ENCODE data around the gene KRTAP5-3.
A peak's percentile ranks its signal among the peaks of the same experiment; 100 is the strongest.

The KRTAP5-3 gene

GRCh38 chr11:1560002-1560648 lies 48.1 kb downstream of the KRTAP5-3 start:
- Histone ChIP-seq H3K36me3 (ENCODE audit: low read depth) (no peaks in the 10 kb centered on the region), H3K9me3 (ENCODE audit: severe bottlenecking) (no peaks in the 10 kb centered on the region), H3K4me1 (ENCODE audit: insufficient read depth, poor library complexity, severe bottlenecking) (peaks cover 22% of the 10 kb centered on the region), H3K27ac (ENCODE audit: poor library complexity, severe bottlenecking) (peak overlapping the region; percentile 80), H3K4me3 (ENCODE audit: severe bottlenecking) (no peak overlapping the region), H3K27me3 (ENCODE audit: insufficient read depth, poor library complexity, severe bottlenecking) (no peaks in the 10 kb centered on the region)
- TF ChIP-seq, protein P1, sequence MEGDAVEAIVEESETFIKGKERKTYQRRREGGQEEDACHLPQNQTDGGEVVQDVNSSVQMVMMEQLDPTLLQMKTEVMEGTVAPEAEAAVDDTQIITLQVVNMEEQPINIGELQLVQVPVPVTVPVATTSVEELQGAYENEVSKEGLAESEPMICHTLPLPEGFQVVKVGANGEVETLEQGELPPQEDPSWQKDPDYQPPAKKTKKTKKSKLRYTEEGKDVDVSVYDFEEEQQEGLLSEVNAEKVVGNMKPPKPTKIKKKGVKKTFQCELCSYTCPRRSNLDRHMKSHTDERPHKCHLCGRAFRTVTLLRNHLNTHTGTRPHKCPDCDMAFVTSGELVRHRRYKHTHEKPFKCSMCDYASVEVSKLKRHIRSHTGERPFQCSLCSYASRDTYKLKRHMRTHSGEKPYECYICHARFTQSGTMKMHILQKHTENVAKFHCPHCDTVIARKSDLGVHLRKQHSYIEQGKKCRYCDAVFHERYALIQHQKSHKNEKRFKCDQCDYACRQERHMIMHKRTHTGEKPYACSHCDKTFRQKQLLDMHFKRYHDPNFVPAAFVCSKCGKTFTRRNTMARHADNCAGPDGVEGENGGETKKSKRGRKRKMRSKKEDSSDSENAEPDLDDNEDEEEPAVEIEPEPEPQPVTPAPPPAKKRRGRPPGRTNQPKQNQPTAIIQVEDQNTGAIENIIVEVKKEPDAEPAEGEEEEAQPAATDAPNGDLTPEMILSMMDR (IDR thresholded peaks at IDR 0.05; ENCODE audit: poor library complexity, severe bottlenecking) = no peak
- ATAC-seq (ENCODE audit: low read depth) = no peak
- DNase-seq (ENCODE audit: low spot score) = peak; percentile 55

GRCh38 chr11:1559111-1559951 lies 48.9 kb downstream of the KRTAP5-3 start:
- no peaks in the 10 kb centered on the region for H3K9me3 ChIP-seq (ENCODE audit: severe bottlenecking)
- H3K27ac ChIP-seq (ENCODE audit: poor library complexity, severe bottlenecking) = peak overlapping the region; percentile 80
- DNase-seq (ENCODE audit: low spot score) (peak; percentile 92), ATAC-seq (ENCODE audit: low read depth) (peak; percentile 72)
- no peaks in the 10 kb centered on the region for H3K27me3 ChIP-seq (ENCODE audit: insufficient read depth, poor library complexity, severe bottlenecking)
- no peak overlapping the region for H3K4me3 ChIP-seq (ENCODE audit: severe bottlenecking)
- H3K36me3 ChIP-seq (ENCODE audit: low read depth) = no peaks in the 10 kb centered on the region
- peaks cover 22% of the 10 kb centered on the region for H3K4me1 ChIP-seq (ENCODE audit: insufficient read depth, poor library complexity, severe bottlenecking)
- TF ChIP-seq, protein P1 (IDR thresholded peaks at IDR 0.05; ENCODE audit: poor library complexity, severe bottlenecking) = no peak

GRCh38 chr11:1558775-1559110 lies 49.5 kb downstream of the KRTAP5-3 start:
- peak overlapping the region; percentile 80 for H3K27ac ChIP-seq (ENCODE audit: poor library complexity, severe bottlenecking)

DNA sequence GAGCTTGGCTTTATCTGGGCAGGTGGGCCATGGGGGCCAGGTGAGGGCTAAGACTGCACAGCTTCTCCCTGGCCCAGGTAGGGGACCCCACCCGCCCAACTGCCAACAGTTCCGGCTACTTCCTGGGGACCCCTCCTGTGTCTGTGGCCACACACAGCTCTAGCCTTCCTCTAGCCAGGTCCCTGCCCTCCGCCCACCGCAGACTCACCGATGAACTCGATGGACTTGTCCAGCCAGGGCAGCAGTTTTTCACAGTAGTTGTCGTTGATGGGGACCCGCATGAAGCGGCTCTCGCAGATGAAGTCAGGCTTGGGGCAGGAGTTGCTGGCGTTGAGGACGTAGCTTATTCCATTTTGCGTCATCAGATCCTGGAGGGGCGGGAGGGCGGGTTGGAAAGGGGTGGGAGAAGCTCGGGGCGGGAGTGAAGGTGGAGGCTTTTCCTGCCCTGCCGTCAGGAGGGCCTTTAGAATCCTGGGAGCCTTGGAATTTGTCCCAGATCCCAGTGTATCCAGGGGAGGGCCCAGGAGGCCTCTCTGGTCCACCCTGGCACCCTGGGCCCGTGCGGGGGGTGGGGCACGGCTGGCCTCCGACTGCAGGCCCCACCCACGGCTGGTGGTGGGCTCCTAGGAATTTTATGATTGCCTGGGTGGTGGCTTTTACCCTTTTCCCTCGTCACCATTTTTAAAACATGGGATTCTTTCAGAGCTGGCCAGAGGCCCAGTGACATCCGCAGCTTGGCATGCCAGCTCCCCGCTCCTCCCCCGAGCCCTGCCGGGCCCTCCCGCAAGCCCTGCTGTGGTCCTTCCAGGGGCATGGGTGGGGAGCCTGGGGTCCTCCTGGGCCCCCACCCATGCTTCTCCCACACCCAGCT lies 50.1 kb downstream of the KRTAP5-3 start:
- Histone ChIP-seq H3K4me3 (ENCODE audit: severe bottlenecking) (peak overlapping the region; percentile 0), H3K27ac (ENCODE audit: poor library complexity, severe bottlenecking) (peak overlapping the region; percentile 80), H3K9me3 (ENCODE audit: severe bottlenecking) (no peaks in the 10 kb centered on the region), H3K4me1 (ENCODE audit: insufficient read depth, poor library complexity, severe bottlenecking) (peaks cover 27% of the 10 kb centered on the region), H3K36me3 (ENCODE audit: low read depth) (no peaks in the 10 kb centered on the region), H3K27me3 (ENCODE audit: insufficient read depth, poor library complexity, severe bottlenecking) (peaks cover 4% of the 10 kb centered on the region)
- DNase-seq (ENCODE audit: low spot score) (no peak), ATAC-seq (ENCODE audit: low read depth) (peak; percentile 24; the same call in 2 of the 3 replicates)
- TF ChIP-seq, protein P1 (IDR thresholded peaks at IDR 0.05; ENCODE audit: poor library complexity, severe bottlenecking) = no peak

More at GRCh38 chr11:1558775-1559110, 49.5 kb downstream of the KRTAP5-3 start:
- Histone ChIP-seq H3K27me3 (ENCODE audit: insufficient read depth, poor library complexity, severe bottlenecking) (peaks cover 2% of the 10 kb centered on the region), H3K4me3 (ENCODE audit: severe bottlenecking) (peak overlapping the region; percentile 0), H3K36me3 (ENCODE audit: low read depth) (no peaks in the 10 kb centered on the region), H3K4me1 (ENCODE audit: insufficient read depth, poor library complexity, severe bottlenecking) (peaks cover 26% of the 10 kb centered on the region), H3K9me3 (ENCODE audit: severe bottlenecking) (no peaks in the 10 kb centered on the region)
- ATAC-seq (ENCODE audit: low read depth) = peak; percentile 6
- DNase-seq (ENCODE audit: low spot score) = peak; percentile 49
- TF ChIP-seq, protein P1 (IDR thresholded peaks at IDR 0.05; ENCODE audit: poor library complexity, severe bottlenecking) = no peak
